HCT116 (cell line): ENCODE results near the gene CAMK2D. TPM values are rescaled to one million over a fixed set of nuclear protein-coding genes. Genes with fewer than 3 reads are reported as not detected.

Experiments
- ATAC-seq: fragments of 200-7000 bp; cut with Tn5 transposase; 2 replicates; pipeline ENCODE4 v1.9.1; 2020; ENCODE audit warnings: mild to moderate bottlenecking, moderate library complexity
- BruUV-seq: library from RNA; stranded (reverse); fragments of 400-500 nt; replicated peaks from 2 replicates; lab custom pipeline; 2021; lab: Mats Ljungman, UMichigan
- CTCF ChIA-PET: fragments of 300-600 bp; sonication (Branson Sonifier 250); formaldehyde crosslinking; loops from one replicate; lab custom pipeline; 2021; ENCODE audit warnings: antibody characterized with exemption; lab: Charles Lee
- POLR2A ChIA-PET: fragments of 300-600, 350-600 bp; sonication (Branson Sonifier 250); formaldehyde crosslinking; loops from one replicate; lab custom pipeline; 2021; ENCODE audit warnings: antibody characterized with exemption; lab: Charles Lee
- RAD21 ChIA-PET, 2 experiments: fragments of 300-600 bp; sonication (Branson Sonifier 250); formaldehyde crosslinking; loops; one replicate each; lab custom pipeline; 2023; ENCODE audit warnings: low total read pairs in 2 of 2; ENCODE audit not compliant: uncharacterized antibody in 2 of 2, unreplicated experiment in 2 of 2, low non-redundant PET in 1 of 2; lab: Charles Lee
- DNase-seq: peaks from one replicate; pipeline ENCODE4 v3.0.0-alpha.2; 2010; ENCODE audit warnings: low read depth, low spot score
- H2AFZ ChIP-seq: fragments of 200-600 bp; shearing (Covaris generic), sonication (generic); 2 replicates; pipeline ENCODE4 v1.6.1; 2017; ENCODE audit warnings: low read depth, mixed run types, mixed read lengths, antibody characterized with exemption, low read length; ENCODE audit not compliant: poor library complexity, severe bottlenecking
- H3K27ac ChIP-seq: 2 replicates; pipeline ENCODE4 v1.5.1; 2012; ENCODE audit warnings: low read depth, low read length
- H3K27me3 ChIP-seq: fragments of 200-600 bp; sonication (generic); 2 replicates; pipeline ENCODE4 v1.6.1; 2016; ENCODE audit warnings: mixed run types, low read length, mixed read lengths; ENCODE audit not compliant: insufficient read depth
- H3K36me3 ChIP-seq, 2 experiments: fragments of 200-500 bp in 1 of 2; fragments of 200-600 bp in 1 of 2; sonication (Bioruptor generic) in 1 of 2; sonication (generic) in 1 of 2; 2 replicates each; pipeline versions ENCODE4 v1.5.1 to v1.6.1; 2014 to 2016; ENCODE audit warnings: low read length in 2 of 2, inconsistent platforms in 1 of 2, mixed read lengths in 1 of 2, mixed run types in 1 of 2; ENCODE audit not compliant: insufficient read depth in 2 of 2, control insufficient read depth in 1 of 2
- H3K4me1 ChIP-seq, 2 experiments: fragments of 200-600 bp in 1 of 2; sonication (generic) in 1 of 2; 2 replicates each; pipeline versions ENCODE4 v1.5.1 to v1.6.1; 2012 to 2017; ENCODE audit warnings: low read length in 2 of 2, inconsistent platforms in 1 of 2, mild to moderate bottlenecking in 1 of 2, mixed read lengths in 1 of 2, mixed run types in 1 of 2, moderate library complexity in 1 of 2; ENCODE audit not compliant: insufficient read depth in 2 of 2, control insufficient read depth in 1 of 2
- H3K4me2 ChIP-seq: fragments of 200-600 bp; sonication (generic); 2 replicates; pipeline ENCODE4 v1.6.1; 2017; ENCODE audit warnings: mixed run types, low read length, mixed read lengths
- H3K4me3 ChIP-seq, 2 experiments: fragments of 200-600 bp in 1 of 2; sonication (generic) in 1 of 2; replicated peaks in 1 of 2; 2 replicates each; pipeline ENCODE4 v1.5.1; 2011 to 2016; ENCODE audit warnings: low read length in 2 of 2, control low read depth in 1 of 2, low read depth in 1 of 2, mild to moderate bottlenecking in 1 of 2, mixed read lengths in 1 of 2, mixed run types in 1 of 2
- H3K79me2 ChIP-seq: fragments of 200-600 bp; sonication (generic); 2 replicates; pipeline ENCODE4 v1.6.1; 2017; ENCODE audit warnings: mild to moderate bottlenecking, mixed run types, low read length, moderate library complexity, mixed read lengths; ENCODE audit not compliant: insufficient read depth
- H3K9ac ChIP-seq: fragments of 200-600 bp; sonication (generic); 2 replicates; pipeline ENCODE4 v1.6.1; 2016; ENCODE audit warnings: low read length, mixed read lengths
- H3K9me2 ChIP-seq: fragments of 200-600 bp; sonication (generic), shearing (Covaris generic); 2 replicates; pipeline ENCODE4 v1.6.1; 2017; ENCODE audit warnings: mixed run types, mild to moderate bottlenecking, moderate library complexity; ENCODE audit not compliant: insufficient read depth
- H3K9me3 ChIP-seq, 2 experiments: fragments of 200-500 bp in 1 of 2; fragments of 200-600 bp in 1 of 2; sonication (Bioruptor generic) in 1 of 2; sonication (generic) in 1 of 2; 2 replicates each; pipeline ENCODE4 v1.6.1; 2014 to 2017; ENCODE audit warnings: low read length in 2 of 2, mixed read lengths in 2 of 2, inconsistent platforms in 1 of 2, low read depth in 1 of 2, mild to moderate bottlenecking in 1 of 2, mixed run types in 1 of 2, moderate library complexity in 1 of 2; ENCODE audit not compliant: control insufficient read depth in 1 of 2, insufficient read depth in 1 of 2
- H4K20me1 ChIP-seq: fragments of 200-600 bp; sonication (generic), shearing (Covaris generic); 2 replicates; pipeline ENCODE4 v1.6.1; 2017; ENCODE audit warnings: mixed run types, mild to moderate bottlenecking, moderate library complexity; ENCODE audit not compliant: insufficient read depth
- CEBPB ChIP-seq: IDR thresholded peaks from 2 replicates; pipeline ENCODE4 v1.6.1; 2012; ENCODE audit warnings: low read depth
- EGR1 ChIP-seq: IDR thresholded peaks from 2 replicates; pipeline ENCODE4 v1.6.1; 2012; ENCODE audit warnings: low read depth
- ELF1 ChIP-seq: IDR thresholded peaks from 2 replicates; pipeline ENCODE4 v1.6.1; 2012; ENCODE audit warnings: low read depth, borderline replicate concordance
- EZH2phosphoT487 ChIP-seq: fragments of 200-600 bp; IDR thresholded peaks from 2 replicates; pipeline ENCODE4 v1.6.1; 2018; ENCODE audit warnings: antibody characterized with exemption, borderline replicate concordance
- JUND ChIP-seq: IDR thresholded peaks from 2 replicates; pipeline ENCODE4 v1.6.1; 2012
- POLR2A ChIP-seq: IDR thresholded peaks from 2 replicates; pipeline ENCODE4 v1.7.0; 2011; ENCODE audit warnings: borderline replicate concordance; ENCODE audit not compliant: insufficient read depth, insufficient read length; ENCODE audit errors: extremely low read depth
- POLR2AphosphoS5 ChIP-seq: IDR thresholded peaks from 2 replicates; pipeline ENCODE4 v1.6.1; 2011; ENCODE audit warnings: mild to moderate bottlenecking, low read depth, low read length, moderate library complexity
- RAD21 ChIP-seq: IDR thresholded peaks from 2 replicates; pipeline ENCODE4 v1.6.1; 2012; ENCODE audit warnings: low read depth, mild to moderate bottlenecking
- SIN3A ChIP-seq: IDR thresholded peaks from 2 replicates; pipeline ENCODE4 v1.6.1; 2012; ENCODE audit warnings: low read depth
- SP1 ChIP-seq: IDR thresholded peaks from 2 replicates; pipeline ENCODE4 v1.6.1; 2012; ENCODE audit warnings: low read depth
- SRF ChIP-seq: IDR thresholded peaks from 2 replicates; pipeline ENCODE4 v1.6.1; 2012; ENCODE audit warnings: low read depth
- TCF7L2 ChIP-seq: IDR thresholded peaks from 2 replicates; pipeline ENCODE4 v1.7.0; 2011; ENCODE audit warnings: borderline replicate concordance, inconsistent platforms; ENCODE audit not compliant: insufficient read depth, insufficient read length; ENCODE audit errors: extremely low read depth
- YY1 ChIP-seq: IDR thresholded peaks from 2 replicates; pipeline ENCODE4 v1.6.1; 2011; ENCODE audit warnings: low read length, low read depth, moderate library complexity, mild to moderate bottlenecking; ENCODE audit not compliant: insufficient replicate concordance; ENCODE audit errors: extremely low read depth
- ZFX ChIP-seq: fragments of 450-650 bp; IDR thresholded peaks from 2 replicates; pipeline ENCODE4 v1.6.1; 2017
- ZNF274 ChIP-seq: fragments of 200-500 bp; sonication (Bioruptor generic); IDR thresholded peaks from 2 replicates; pipeline ENCODE4 v1.6.1; 2014; ENCODE audit warnings: mild to moderate bottlenecking, low read depth, low read length, inconsistent platforms
- intact Hi-C: fragments of 100-400 bp; cut with micrococcal nuclease; formaldehyde crosslinking; loops from 2 replicates; pipeline ENCODE4 v1.10.0; 2022
- total RNA-seq: library from RNA; stranded (reverse); gene quantifications from one replicate; pipeline ENCODE4 v1.2.1, GENCODE V29; 2021; ENCODE audit not compliant: unreplicated experiment
- TF ChIP-seq, protein P1 (sequence below): IDR thresholded peaks from 2 replicates; pipeline ENCODE4 v1.6.1; 2011; ENCODE audit warnings: mild to moderate bottlenecking, low read length, moderate library complexity; ENCODE audit not compliant: insufficient replicate concordance; ENCODE audit errors: extremely low read depth
- TF ChIP-seq, protein P2 (sequence below): IDR thresholded peaks from 2 replicates; pipeline ENCODE4 v1.6.1; 2012; ENCODE audit warnings: low read depth
- TF ChIP-seq, protein P3 (sequence below), 3 experiments: fragments of 200-600 bp in 1 of 3; sonication (generic) in 1 of 3; IDR thresholded peaks in 2 of 3; conservative IDR thresholded peaks in 1 of 3; 2 replicates each; pipeline ENCODE4 v1.5.1; 2012 to 2017; ENCODE audit warnings: low read depth in 2 of 3, low read length in 2 of 3, antibody characterized with exemption in 1 of 3, borderline replicate concordance in 1 of 3, control low read depth in 1 of 3, mild to moderate bottlenecking in 1 of 3, mixed read lengths in 1 of 3, mixed run types in 1 of 3, moderate library complexity in 1 of 3; ENCODE audit not compliant: insufficient read depth in 1 of 3
- TF ChIP-seq, protein P4 (sequence below): IDR thresholded peaks from 2 replicates; pipeline ENCODE4 v1.6.1; 2012
- TF ChIP-seq, protein P5 (sequence below): IDR thresholded peaks from 2 replicates; pipeline ENCODE4 v1.6.1; 2012

CAMK2D gene
- total RNA-seq, 1 experiment from 2014 or later, result 67.0 TPM

DNA sequence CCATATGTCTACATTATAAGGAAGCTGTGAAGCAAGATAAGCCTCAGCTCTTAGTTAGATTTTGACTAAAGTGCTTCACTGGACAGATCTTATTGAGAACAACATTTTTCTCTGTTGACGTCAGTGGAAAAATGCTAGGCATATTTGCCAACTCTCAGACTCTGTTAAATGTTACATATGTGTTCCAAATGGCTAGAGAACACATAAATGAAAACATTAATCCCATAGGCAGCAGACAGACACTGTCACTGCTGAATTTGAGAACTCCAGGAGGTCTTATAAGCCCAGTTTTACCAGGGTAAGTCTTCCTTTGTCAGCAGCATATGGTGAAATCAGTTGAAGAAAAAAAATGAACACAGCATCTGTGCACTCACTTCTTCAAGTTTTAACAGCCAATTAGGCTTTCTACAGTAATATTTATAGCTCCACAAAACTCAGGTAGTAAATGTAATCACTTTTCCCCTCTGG is 186.9 kb downstream of the CAMK2D start:
- Histone ChIP-seq H3K9me3 (no peaks in the 10 kb centered on the region), H3K27me3 (no peaks in the 10 kb centered on the region), H3K9me2 (no peaks in the 10 kb centered on the region), H2AFZ (no peak overlapping the region), H3K79me2 (no peaks in the 10 kb centered on the region), H3K4me3 (no peak overlapping the region), H3K9ac (no peak overlapping the region), H3K4me2 (no peak overlapping the region)
- DNase-seq (no peak), ATAC-seq (no peak)
- BruUV-seq, result no TSS peak
- CTCF ChIA-PET, result interaction anchor here (1.2 kb wide), 1 partner anchor 27 kb away, joined by 7 read pairs; no protein-coding TSS in a partner anchor
- no peak for TF ChIP-seq POLR2A
- no peak for TF ChIP-seq CEBPB
- TF ChIP-seq RAD21, result no peak
- TF ChIP-seq SP1, result no peak
- no peak for TF ChIP-seq TCF7L2
- TF ChIP-seq, protein P1, sequence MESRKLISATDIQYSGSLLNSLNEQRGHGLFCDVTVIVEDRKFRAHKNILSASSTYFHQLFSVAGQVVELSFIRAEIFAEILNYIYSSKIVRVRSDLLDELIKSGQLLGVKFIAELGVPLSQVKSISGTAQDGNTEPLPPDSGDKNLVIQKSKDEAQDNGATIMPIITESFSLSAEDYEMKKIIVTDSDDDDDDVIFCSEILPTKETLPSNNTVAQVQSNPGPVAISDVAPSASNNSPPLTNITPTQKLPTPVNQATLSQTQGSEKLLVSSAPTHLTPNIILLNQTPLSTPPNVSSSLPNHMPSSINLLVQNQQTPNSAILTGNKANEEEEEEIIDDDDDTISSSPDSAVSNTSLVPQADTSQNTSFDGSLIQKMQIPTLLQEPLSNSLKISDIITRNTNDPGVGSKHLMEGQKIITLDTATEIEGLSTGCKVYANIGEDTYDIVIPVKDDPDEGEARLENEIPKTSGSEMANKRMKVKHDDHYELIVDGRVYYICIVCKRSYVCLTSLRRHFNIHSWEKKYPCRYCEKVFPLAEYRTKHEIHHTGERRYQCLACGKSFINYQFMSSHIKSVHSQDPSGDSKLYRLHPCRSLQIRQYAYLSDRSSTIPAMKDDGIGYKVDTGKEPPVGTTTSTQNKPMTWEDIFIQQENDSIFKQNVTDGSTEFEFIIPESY, result no peak
- TF ChIP-seq, protein P2, sequence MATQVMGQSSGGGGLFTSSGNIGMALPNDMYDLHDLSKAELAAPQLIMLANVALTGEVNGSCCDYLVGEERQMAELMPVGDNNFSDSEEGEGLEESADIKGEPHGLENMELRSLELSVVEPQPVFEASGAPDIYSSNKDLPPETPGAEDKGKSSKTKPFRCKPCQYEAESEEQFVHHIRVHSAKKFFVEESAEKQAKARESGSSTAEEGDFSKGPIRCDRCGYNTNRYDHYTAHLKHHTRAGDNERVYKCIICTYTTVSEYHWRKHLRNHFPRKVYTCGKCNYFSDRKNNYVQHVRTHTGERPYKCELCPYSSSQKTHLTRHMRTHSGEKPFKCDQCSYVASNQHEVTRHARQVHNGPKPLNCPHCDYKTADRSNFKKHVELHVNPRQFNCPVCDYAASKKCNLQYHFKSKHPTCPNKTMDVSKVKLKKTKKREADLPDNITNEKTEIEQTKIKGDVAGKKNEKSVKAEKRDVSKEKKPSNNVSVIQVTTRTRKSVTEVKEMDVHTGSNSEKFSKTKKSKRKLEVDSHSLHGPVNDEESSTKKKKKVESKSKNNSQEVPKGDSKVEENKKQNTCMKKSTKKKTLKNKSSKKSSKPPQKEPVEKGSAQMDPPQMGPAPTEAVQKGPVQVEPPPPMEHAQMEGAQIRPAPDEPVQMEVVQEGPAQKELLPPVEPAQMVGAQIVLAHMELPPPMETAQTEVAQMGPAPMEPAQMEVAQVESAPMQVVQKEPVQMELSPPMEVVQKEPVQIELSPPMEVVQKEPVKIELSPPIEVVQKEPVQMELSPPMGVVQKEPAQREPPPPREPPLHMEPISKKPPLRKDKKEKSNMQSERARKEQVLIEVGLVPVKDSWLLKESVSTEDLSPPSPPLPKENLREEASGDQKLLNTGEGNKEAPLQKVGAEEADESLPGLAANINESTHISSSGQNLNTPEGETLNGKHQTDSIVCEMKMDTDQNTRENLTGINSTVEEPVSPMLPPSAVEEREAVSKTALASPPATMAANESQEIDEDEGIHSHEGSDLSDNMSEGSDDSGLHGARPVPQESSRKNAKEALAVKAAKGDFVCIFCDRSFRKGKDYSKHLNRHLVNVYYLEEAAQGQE, result no peak
- TF ChIP-seq, protein P3, sequence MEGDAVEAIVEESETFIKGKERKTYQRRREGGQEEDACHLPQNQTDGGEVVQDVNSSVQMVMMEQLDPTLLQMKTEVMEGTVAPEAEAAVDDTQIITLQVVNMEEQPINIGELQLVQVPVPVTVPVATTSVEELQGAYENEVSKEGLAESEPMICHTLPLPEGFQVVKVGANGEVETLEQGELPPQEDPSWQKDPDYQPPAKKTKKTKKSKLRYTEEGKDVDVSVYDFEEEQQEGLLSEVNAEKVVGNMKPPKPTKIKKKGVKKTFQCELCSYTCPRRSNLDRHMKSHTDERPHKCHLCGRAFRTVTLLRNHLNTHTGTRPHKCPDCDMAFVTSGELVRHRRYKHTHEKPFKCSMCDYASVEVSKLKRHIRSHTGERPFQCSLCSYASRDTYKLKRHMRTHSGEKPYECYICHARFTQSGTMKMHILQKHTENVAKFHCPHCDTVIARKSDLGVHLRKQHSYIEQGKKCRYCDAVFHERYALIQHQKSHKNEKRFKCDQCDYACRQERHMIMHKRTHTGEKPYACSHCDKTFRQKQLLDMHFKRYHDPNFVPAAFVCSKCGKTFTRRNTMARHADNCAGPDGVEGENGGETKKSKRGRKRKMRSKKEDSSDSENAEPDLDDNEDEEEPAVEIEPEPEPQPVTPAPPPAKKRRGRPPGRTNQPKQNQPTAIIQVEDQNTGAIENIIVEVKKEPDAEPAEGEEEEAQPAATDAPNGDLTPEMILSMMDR (IDR thresholded peaks at IDR 0.05 in 2 of 3, conservative IDR thresholded peaks at IDR 0.05 in 1 of 3; ENCODE audit: borderline replicate concordance in 1 of 3, insufficient read depth in 1 of 3, low read depth in 2 of 3, low read length in 2 of 3), result no peak
- TF ChIP-seq ZNF274, result no peak
- no peak for TF ChIP-seq SRF
- TF ChIP-seq, protein P4, sequence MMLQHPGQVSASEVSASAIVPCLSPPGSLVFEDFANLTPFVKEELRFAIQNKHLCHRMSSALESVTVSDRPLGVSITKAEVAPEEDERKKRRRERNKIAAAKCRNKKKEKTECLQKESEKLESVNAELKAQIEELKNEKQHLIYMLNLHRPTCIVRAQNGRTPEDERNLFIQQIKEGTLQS, result no peak
- TF ChIP-seq ELF1, result no peak
- TF ChIP-seq JUND, result no peak
- TF ChIP-seq, protein P5, sequence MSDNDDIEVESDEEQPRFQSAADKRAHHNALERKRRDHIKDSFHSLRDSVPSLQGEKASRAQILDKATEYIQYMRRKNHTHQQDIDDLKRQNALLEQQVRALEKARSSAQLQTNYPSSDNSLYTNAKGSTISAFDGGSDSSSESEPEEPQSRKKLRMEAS, result no peak
- no peak for TF ChIP-seq YY1
- no peak for TF ChIP-seq ZFX
- TF ChIP-seq SIN3A, result no peak
- no peak for TF ChIP-seq EZH2phosphoT487
- TF ChIP-seq POLR2AphosphoS5, result no peak
- no peak for TF ChIP-seq EGR1
- TF ChIP-seq, all 23 proteins: peak for 0
- ChIA-PET POLR2A (no interaction called here), RAD21 (interaction anchor here in 1 of 2 experiments (1.0 kb wide), 1 partner anchor 186 kb away, joined by 3 read pairs; no protein-coding TSS in a partner anchor)
- intact Hi-C loops, result no loop called here
- Histone ChIP-seq H3K27ac (no peak overlapping the region), H3K4me1 (peaks cover 0 to 6% of the 10 kb centered on the region in 2 experiments; a peak in 1 of 4 replicates), H4K20me1 (no peaks in the 10 kb centered on the region), H3K36me3 (no peaks in the 10 kb centered on the region)
